Endothelial cell of umbilical vein (primary cell): Measurements from ENCODE around the gene CLEC14A. TPM values are rescaled to one million over a fixed set of nuclear protein-coding genes. Genes with fewer than 3 reads are reported as not detected.

ENCODE experiments used
- BruUV-seq: library from RNA; stranded (reverse); fragments of 400-500 nt; replicated peaks from 2 replicates; lab custom pipeline; 2021; lab: Mats Ljungman, UMichigan
- CTCF ChIA-PET: fragments of 300-600, 350-600 bp; sonication (Branson Sonifier 250); formaldehyde crosslinking; loops from one replicate; lab custom pipeline; 2021; ENCODE audit warnings: antibody characterized with exemption, inconsistent platforms; lab: Charles Lee
- POLR2A ChIA-PET: fragments of 300-600, 350-600 bp; sonication (Branson Sonifier 250); formaldehyde crosslinking; loops from one replicate; lab custom pipeline; 2021; ENCODE audit warnings: antibody characterized with exemption, inconsistent platforms; lab: Charles Lee
- DNase-seq: peaks from one replicate; pipeline ENCODE4 v3.0.0-alpha.2; 2011; ENCODE audit warnings: low read depth, low spot score
- FAIRE-seq: peaks from 2 replicates; lab custom pipeline; 2011; peaks lifted over from hg19 to GRCh38; lab: Jason Lieb, UNC
- H2AFZ ChIP-seq: 2 replicates; pipeline ENCODE4 v1.6.0; 2012; ENCODE audit warnings: low read depth, low read length, control low read depth, inconsistent platforms
- H3K27ac ChIP-seq: 2 replicates; pipeline ENCODE4 v1.5.1; 2011; ENCODE audit warnings: low read depth, mild to moderate bottlenecking, control low read depth, low read length, moderate library complexity; ENCODE audit not compliant: insufficient read depth
- H3K27me3 ChIP-seq, 2 experiments: 2 replicates each; pipeline versions ENCODE4 v1.6.0 to v1.6.1; 2011; ENCODE audit warnings: low read length in 2 of 2, mixed read lengths in 1 of 2; ENCODE audit not compliant: control insufficient read depth in 2 of 2, insufficient read depth in 2 of 2
- H3K36me3 ChIP-seq, 2 experiments: 2 replicates in 1 of 2; 3 replicates in 1 of 2; pipeline ENCODE4 v1.5.1; 2011; ENCODE audit warnings: low read length in 2 of 2, mild to moderate bottlenecking in 1 of 2, moderate library complexity in 1 of 2; ENCODE audit not compliant: control insufficient read depth in 2 of 2, insufficient read depth in 2 of 2; ENCODE audit errors: extremely low read depth in 1 of 2
- H3K4me1 ChIP-seq: 3 replicates; pipeline ENCODE4 v1.5.1; 2011; ENCODE audit warnings: mild to moderate bottlenecking, low read length; ENCODE audit not compliant: control insufficient read depth, insufficient read depth; ENCODE audit errors: extremely low read depth
- H3K4me2 ChIP-seq: 2 replicates; pipeline ENCODE4 v1.6.1; 2011; ENCODE audit warnings: low read length, control low read depth, mixed read lengths; ENCODE audit not compliant: insufficient read depth
- H3K4me3 ChIP-seq, 3 experiments: fragments of 200-600 bp in 1 of 3; sonication (generic), shearing (Covaris generic) in 1 of 3; replicated peaks in 1 of 3; 2 replicates each; pipeline ENCODE4 v1.5.1; 2011 to 2016; ENCODE audit warnings: control low read depth in 3 of 3, low read length in 3 of 3, mild to moderate bottlenecking in 2 of 3, inconsistent platforms in 1 of 3, low read depth in 1 of 3, moderate library complexity in 1 of 3; ENCODE audit not compliant: insufficient read depth in 1 of 3
- H3K79me2 ChIP-seq: 2 replicates; pipeline ENCODE4 v1.6.0; 2012; ENCODE audit warnings: low read length, inconsistent platforms; ENCODE audit not compliant: control insufficient read depth, insufficient read depth
- H3K9ac ChIP-seq: replicated peaks from 2 replicates; pipeline ENCODE3; 2011; ENCODE audit warnings: low read length, control low read depth; ENCODE audit not compliant: insufficient read depth; ENCODE audit errors: extremely low read depth
- H3K9me1 ChIP-seq: replicated peaks from 3 replicates; pipeline ENCODE4 v1.6.0; 2011; ENCODE audit warnings: mild to moderate bottlenecking, low read length; ENCODE audit not compliant: control insufficient read depth, insufficient read depth; ENCODE audit errors: extremely low read depth
- H3K9me3 ChIP-seq: replicated peaks from 2 replicates; pipeline ENCODE4 v1.5.1; 2012; ENCODE audit warnings: low read length, inconsistent platforms; ENCODE audit not compliant: control insufficient read depth, insufficient read depth
- H4K20me1 ChIP-seq: replicated peaks from 2 replicates; pipeline ENCODE3; 2011; ENCODE audit warnings: mild to moderate bottlenecking, low read length; ENCODE audit not compliant: control insufficient read depth, insufficient read depth; ENCODE audit errors: extremely low read depth
- CTCF ChIP-seq, 2 donors: IDR thresholded peaks; 1 replicate in 1 of 2; 2 replicates in 1 of 2; pipeline ENCODE4 v1.5.1; 2011; ENCODE audit warnings: low read length in 2 of 2, mild to moderate bottlenecking in 2 of 2, moderate library complexity in 2 of 2, control low read depth in 1 of 2, inconsistent platforms in 1 of 2, low read depth in 1 of 2; ENCODE audit not compliant: insufficient read depth in 1 of 2; ENCODE audit errors: extremely low read depth in 1 of 2
- EZH2 ChIP-seq: IDR thresholded peaks from 2 replicates; pipeline ENCODE4 v1.6.1; 2012; ENCODE audit warnings: borderline replicate concordance, low read depth, mild to moderate bottlenecking, moderate library complexity, low read length, inconsistent platforms; ENCODE audit not compliant: severe bottlenecking
- FOS ChIP-seq: IDR thresholded peaks from 2 replicates; pipeline ENCODE4 v1.6.1; 2011; ENCODE audit warnings: mild to moderate bottlenecking, low read length, moderate library complexity, borderline replicate concordance; ENCODE audit not compliant: insufficient read depth
- GATA2 ChIP-seq: IDR thresholded peaks from 2 replicates; pipeline ENCODE4 v1.7.0; 2011; ENCODE audit warnings: low read depth, mild to moderate bottlenecking, moderate library complexity, mixed read lengths, low read length; ENCODE audit not compliant: insufficient read length, insufficient read depth
- JUN ChIP-seq: IDR thresholded peaks from 2 replicates; pipeline ENCODE4 v1.6.1; 2011; ENCODE audit warnings: borderline replicate concordance, low read depth; ENCODE audit not compliant: insufficient read length, insufficient read depth
- MAX ChIP-seq: IDR thresholded peaks from 2 replicates; pipeline ENCODE4 v1.6.1; 2011; ENCODE audit not compliant: insufficient read depth, insufficient read length
- MYC ChIP-seq: IDR thresholded peaks from one replicate; pipeline ENCODE4 v1.6.1; 2011; ENCODE audit warnings: mild to moderate bottlenecking, low read depth, low read length
- POLR2A ChIP-seq: IDR thresholded peaks from 2 replicates; pipeline ENCODE4 v1.6.1; 2012; ENCODE audit warnings: low read depth, mild to moderate bottlenecking, control low read depth, low read length
- POLR2AphosphoS5 ChIP-seq: IDR thresholded peaks from 2 replicates; pipeline ENCODE4 v1.6.1; 2012; ENCODE audit warnings: low read depth, mild to moderate bottlenecking, control low read depth, low read length, moderate library complexity; ENCODE audit not compliant: insufficient read depth
- dilution Hi-C: fragments of 300-500 bp; cut with MboI; formaldehyde crosslinking; loops from one replicate; pipeline ENCODE4 v1.15.0; 2019; ENCODE audit warnings: low sequenced_read_pairs; ENCODE audit not compliant: extremely low pct_ligation_motif_present
- intact Hi-C: fragments of 100-400 bp; cut with micrococcal nuclease; formaldehyde crosslinking; loops from one replicate; pipeline ENCODE4 v1.10.0; 2022
- polyA plus RNA-seq, 4 experiments: library from polyadenylated mRNA; depleted of rRNA in 3 of 4; stranded (reverse) in 3 of 4; unstranded in 1 of 4; fragments of >200 nt; gene quantifications; 2 replicates each; pipeline versions ENCODE4 v1.2.1 to v1.2.3, GENCODE V29; 2011 to 2012; ENCODE audit warnings: missing spikeins in 1 of 4
- total RNA-seq: library from RNA; stranded (reverse); gene quantifications from 2 replicates; pipeline ENCODE4 v1.2.3, GENCODE V29; 2021

The CLEC14A gene
- total and polyA plus RNA-seq, 2 donors (not counting 3 experiments of a cell fraction or from before 2014, with no cell fraction given): 396 to 562 TPM

- no peak overlapping the region for H3K4me2 ChIP-seq
- H3K36me3 ChIP-seq: no peaks in the 10 kb centered on the region
- no peak for TF ChIP-seq JUN
- no peak for TF ChIP-seq GATA2
- TF ChIP-seq POLR2AphosphoS5: no peak
- TF ChIP-seq POLR2A: no peak
- no peak for TF ChIP-seq FOS
- no peak for TF ChIP-seq EZH2
- TF ChIP-seq MYC: no peak
- no peak overlapping the region for H2AFZ ChIP-seq
- no peaks in the 10 kb centered on the region for H3K9me3 ChIP-seq
- no peaks in the 10 kb centered on the region for H3K9me1 ChIP-seq
- no peaks in the 10 kb centered on the region for H3K4me1 ChIP-seq
- no TSS peak for BruUV-seq
- DNase-seq: no peak
- no peaks in the 10 kb centered on the region for H3K79me2 ChIP-seq
- no peak overlapping the region for H3K4me3 ChIP-seq
- H3K9ac ChIP-seq: no peak overlapping the region
- FAIRE-seq: no peak
- dilution Hi-C loops (no loop called here), intact Hi-C loops (no loop called here)
- POLR2A ChIA-PET: no interaction called here
- H3K27me3 ChIP-seq: no peaks in the 10 kb centered on the region
- CTCF ChIA-PET: no interaction called here
- no peak overlapping the region for H3K27ac ChIP-seq
- H4K20me1 ChIP-seq: no peaks in the 10 kb centered on the region
Observed at GRCh38 chr14:38302966-38303365, 47.1 kb upstream of the CLEC14A start.

GRCh38 chr14:38302034-38302433 lies 46.1 kb upstream of the CLEC14A start:
- Histone ChIP-seq H3K27me3 (no peaks in the 10 kb centered on the region), H3K27ac (no peak overlapping the region), H3K36me3 (no peaks in the 10 kb centered on the region), H3K79me2 (no peaks in the 10 kb centered on the region), H2AFZ (no peak overlapping the region), H3K4me2 (no peak overlapping the region), H3K9me1 (no peaks in the 10 kb centered on the region), H3K4me1 (no peaks in the 10 kb centered on the region), H3K4me3 (no peak overlapping the region), H3K9ac (no peak overlapping the region), H3K9me3 (no peaks in the 10 kb centered on the region), H4K20me1 (no peaks in the 10 kb centered on the region)
- intact Hi-C loops: no loop called here
- ChIA-PET CTCF (no interaction called here), POLR2A (no interaction called here)
- dilution Hi-C loops: no loop called here
- DNase-seq: no peak
- no peak for FAIRE-seq
- no TSS peak for BruUV-seq
- TF ChIP-seq MAX (no peak), CTCF (IDR thresholded peaks at IDR 0.05; ENCODE audit: extremely low read depth in 1 of 2, insufficient read depth in 1 of 2, low read depth in 1 of 2, low read length in 2 of 2) (no peak), JUN (no peak), POLR2AphosphoS5 (no peak), GATA2 (no peak), MYC (no peak), EZH2 (no peak), POLR2A (no peak), FOS (no peak)
